K562 (cell line): ENCODE results near the gene ZSCAN32. TPM values are rescaled to one million over a fixed set of nuclear protein-coding genes. Genes with fewer than 3 reads are reported as not detected.

Source experiments
- ATAC-seq: fragments of 200-7000 bp; cut with Tn5 transposase; 3 replicates; pipeline ENCODE4 v1.9.1; 2020; ENCODE audit warnings: moderate library complexity
- BruUV-seq: library from RNA; stranded (reverse); fragments of 400-500 nt; replicated peaks from 2 replicates; lab custom pipeline; 2021; lab: Mats Ljungman, UMichigan
- CTCF ChIA-PET: fragments of 300-600 bp; formaldehyde crosslinking; extraction: SDS; loops from one replicate; lab custom pipeline; 2021; ENCODE audit warnings: low intra/inter-chr PET ratio; lab: Yijun Ruan, JAX
- POLR2A ChIA-PET: fragments of 300-600, 350-650 bp; sonication (Branson Sonifier 250); formaldehyde crosslinking; extraction: SDS; loops from one replicate; lab custom pipeline; 2021; ENCODE audit warnings: antibody characterized with exemption, inconsistent platforms; lab: Yijun Ruan, JAX
- DNase-seq, 4 experiments: peaks; one replicate each; pipeline versions ENCODE4 v3.0.0 to v3.0.0-alpha.2; 2011 to 2018; ENCODE audit warnings: low spot score in 3 of 4, mixed read lengths in 3 of 4; ENCODE audit errors: extremely low read depth in 1 of 4
- FAIRE-seq: peaks from 2 replicates; lab custom pipeline; 2011; peaks lifted over from hg19 to GRCh38; lab: Jason Lieb, UNC
- H2AFZ ChIP-seq: 2 replicates; pipeline ENCODE4 v1.6.0; 2011; ENCODE audit warnings: low read depth, low read length, control low read depth, inconsistent platforms
- H3K27ac ChIP-seq: fragments of 200-600 bp; 3 replicates; pipeline ENCODE4 v1.8.0; 2011; ENCODE audit warnings: low read depth, mild to moderate bottlenecking, control low read depth, inconsistent platforms, low read length, moderate library complexity, mixed read lengths; ENCODE audit errors: extremely low read depth
- H3K27me3 ChIP-seq, 2 experiments: fragments of 300-600 bp in 1 of 2; 2 replicates in 1 of 2; 3 replicates in 1 of 2; pipeline versions ENCODE4 v1.6.0 to v1.8.0; 2011; ENCODE audit warnings: inconsistent platforms in 2 of 2, low read length in 2 of 2, mild to moderate bottlenecking in 1 of 2, mixed read lengths in 1 of 2, moderate library complexity in 1 of 2; ENCODE audit not compliant: control insufficient read depth in 2 of 2, insufficient read depth in 2 of 2
- H3K36me3 ChIP-seq: fragments of 300-600 bp; 3 replicates; pipeline ENCODE4 v1.8.0; 2011; ENCODE audit warnings: mild to moderate bottlenecking, low read length, inconsistent platforms; ENCODE audit not compliant: control insufficient read depth, insufficient read depth
- H3K4me1 ChIP-seq, 2 experiments: fragments of 200-600 bp in 1 of 2; replicated peaks in 1 of 2; 2 replicates in 1 of 2; 3 replicates in 1 of 2; pipeline versions ENCODE4 v1.5.1 to v1.8.0; 2011; ENCODE audit warnings: inconsistent platforms in 2 of 2, low read length in 2 of 2, mild to moderate bottlenecking in 1 of 2, mixed read lengths in 1 of 2, moderate library complexity in 1 of 2; ENCODE audit not compliant: control insufficient read depth in 2 of 2, insufficient read depth in 2 of 2
- H3K4me2 ChIP-seq: 2 replicates; pipeline ENCODE4 v1.6.1; 2011; ENCODE audit warnings: low read length, control low read depth, inconsistent platforms, mixed read lengths; ENCODE audit not compliant: insufficient read depth
- H3K4me3 ChIP-seq: fragments of 200-600 bp; sonication (generic), shearing (Covaris generic); 2 replicates; pipeline ENCODE4 v1.5.1; 2016; ENCODE audit warnings: control low read depth, inconsistent platforms
- H3K79me2 ChIP-seq: fragments of 200-600 bp; 3 replicates; pipeline ENCODE4 v1.8.0; 2011; ENCODE audit warnings: low read length, inconsistent platforms; ENCODE audit not compliant: control insufficient read depth, insufficient read depth
- H3K9ac ChIP-seq, 2 experiments: 2 replicates each; pipeline versions ENCODE4 v1.6.0 to v1.6.1; 2011; ENCODE audit warnings: low read depth in 2 of 2, low read length in 2 of 2, control low read depth in 1 of 2, inconsistent platforms in 1 of 2, mild to moderate bottlenecking in 1 of 2, mixed read lengths in 1 of 2; ENCODE audit not compliant: insufficient read depth in 1 of 2
- H3K9me1 ChIP-seq: one replicate; pipeline ENCODE4 v1.6.0; 2011; ENCODE audit warnings: inconsistent platforms, mild to moderate bottlenecking, low read length, moderate library complexity; ENCODE audit not compliant: control insufficient read depth, insufficient read depth
- H3K9me3 ChIP-seq: replicated peaks from 2 replicates; pipeline ENCODE4 v1.5.1; 2011; ENCODE audit warnings: low read depth, low read length, inconsistent platforms; ENCODE audit not compliant: control insufficient read depth, insufficient read depth
- H4K20me1 ChIP-seq: replicated peaks from 2 replicates; pipeline ENCODE4 v1.6.1; 2011; ENCODE audit warnings: low read length, inconsistent platforms, mixed read lengths; ENCODE audit not compliant: control insufficient read depth, insufficient read depth
- ATF4 ChIP-seq: fragments of 450-650 bp; formaldehyde crosslinking; IDR thresholded peaks from 2 replicates; pipeline ENCODE4 v1.4.0; 2022; ENCODE audit warnings: mild to moderate bottlenecking, moderate library complexity
- CBFA2T3 ChIP-seq: fragments of 450-650 bp; IDR thresholded peaks from 2 replicates; pipeline ENCODE4 v1.6.1; 2017
- CBFB ChIP-seq: sonication (generic); formaldehyde crosslinking; IDR thresholded peaks from 2 replicates; pipeline ENCODE4 v1.4.0; 2020; ENCODE audit warnings: mild to moderate bottlenecking, missing genetic modification reagents
- CTBP1 ChIP-seq: fragments of 450-650 bp; IDR thresholded peaks from 2 replicates; pipeline ENCODE4 v1.6.1; 2016; ENCODE audit warnings: borderline replicate concordance
- HMGN3 ChIP-seq: IDR thresholded peaks from 2 replicates; pipeline ENCODE4 v1.6.1; 2011; ENCODE audit warnings: borderline replicate concordance, low read depth, mild to moderate bottlenecking, mixed read lengths, low read length; ENCODE audit not compliant: insufficient read length; ENCODE audit errors: extremely low read depth
- JUN ChIP-seq, 2 experiments: sonication (generic) in 1 of 2; formaldehyde crosslinking in 1 of 2; IDR thresholded peaks; 2 replicates each; pipeline versions ENCODE4 v1.6.1 to v1.8.0; 2012 to 2022; ENCODE audit warnings: borderline replicate concordance in 2 of 2, mild to moderate bottlenecking in 2 of 2, improper control_type of control experiment in 1 of 2, low read depth in 1 of 2, low read length in 1 of 2, missing genetic modification reagents in 1 of 2
- LEF1 ChIP-seq: fragments of 450-650 bp; IDR thresholded peaks from 2 replicates; pipeline ENCODE4 v1.6.1; 2016; ENCODE audit warnings: mild to moderate bottlenecking
- MECOM ChIP-seq: fragments of 250-450 bp; sonication (Bioruptor Pico); IDR thresholded peaks from 2 replicates; pipeline ENCODE4 v1.8.0; 2022; ENCODE audit warnings: inconsistent platforms
- NEUROD1 ChIP-seq: fragments of 150-350 bp; IDR thresholded peaks from 2 replicates; pipeline ENCODE4 v1.6.1; 2014; ENCODE audit warnings: borderline replicate concordance, low read length, low read depth; ENCODE audit not compliant: partially characterized antibody
- PRMT5 ChIP-seq: sonication (generic); formaldehyde crosslinking; IDR thresholded peaks from 2 replicates; pipeline ENCODE4 v1.5.0; 2020; ENCODE audit warnings: missing genetic modification reagents
- SMAD1 ChIP-seq: fragments of 150-350 bp; IDR thresholded peaks from 2 replicates; pipeline ENCODE4 v1.6.1; 2014; ENCODE audit warnings: low read length, low read depth; ENCODE audit not compliant: partially characterized antibody
- TAL1 ChIP-seq: fragments of 450-650 bp; IDR thresholded peaks from 2 replicates; pipeline ENCODE4 v1.6.1; 2016; ENCODE audit warnings: mild to moderate bottlenecking
- TEAD2 ChIP-seq: fragments of 450-650 bp; IDR thresholded peaks from 2 replicates; pipeline ENCODE4 v1.6.1; 2016; ENCODE audit warnings: missing genetic modification characterization, control low read depth, missing compliant biosample characterization
- ZBTB1 ChIP-seq: sonication (generic); formaldehyde crosslinking; IDR thresholded peaks from 2 replicates; pipeline ENCODE4 v1.8.1; 2023; ENCODE audit warnings: missing genetic modification reagents, low read depth, mild to moderate bottlenecking, borderline replicate concordance
- ZFX ChIP-seq: sonication (generic); formaldehyde crosslinking; IDR thresholded peaks from 2 replicates; pipeline ENCODE4 v1.8.0; 2022; ENCODE audit warnings: mild to moderate bottlenecking, missing genetic modification reagents, moderate library complexity
- ZNF143 ChIP-seq: sonication (generic); formaldehyde crosslinking; IDR thresholded peaks from 2 replicates; pipeline ENCODE4 v1.9.0; 2022; ENCODE audit warnings: mild to moderate bottlenecking, missing genetic modification reagents
- ZNF263 ChIP-seq: sonication (generic); formaldehyde crosslinking; IDR thresholded peaks from 2 replicates; pipeline ENCODE4 v1.8.0; 2022; ENCODE audit warnings: mild to moderate bottlenecking, missing genetic modification reagents, borderline replicate concordance
- ZNF589 ChIP-seq: fragments of 200-800 bp; sonication (Bioruptor generic); IDR thresholded peaks from 2 replicates; pipeline ENCODE4 v1.6.1; 2016; ENCODE audit warnings: low read depth, missing genetic modification characterization, missing compliant biosample characterization
- WGBS: fragments of 100-300 bp; shearing (Covaris generic); methylation state at CpG from one replicate; pipeline ENCODE4 v1.1.6; 2016; ENCODE audit warnings: low coverage, mixed read lengths; ENCODE audit not compliant: insufficient coverage; ENCODE audit errors: missing lambda C conversion rate; 5-methylcytosine and 5-hydroxymethylcytosine counted together
- in situ Hi-C: fragments of 300-500 bp; cut with MboI; formaldehyde crosslinking; loops from 4 replicates; pipeline ENCODE4 v1.15.0; 2018; ENCODE audit warnings: inconsistent platforms, mixed read lengths
- intact Hi-C: fragments of 100-400 bp; cut with micrococcal nuclease; formaldehyde crosslinking; loops from 2 replicates; pipeline ENCODE4 v1.14.2; 2022
- polyA plus RNA-seq, 8 experiments: library from polyadenylated mRNA; depleted of rRNA in 4 of 8; stranded (reverse) in 5 of 8; unstranded in 3 of 8; fragments of >200 nt; fragmentation: Nextera tagmentation in 2 of 8; fragmentation: Illumina TruSeq in 1 of 8; extraction: Ambion mirVana in 2 of 8; extraction: Trizol in 1 of 8; gene quantifications; 2 replicates each; pipeline versions ENCODE4 v1.2.1 to v1.2.3, GENCODE V29; 2011 to 2014; ENCODE audit warnings: inconsistent platforms in 1 of 8, missing spikeins in 1 of 8
- total RNA-seq, 7 experiments: library from RNA; depleted of rRNA in 6 of 7; stranded (reverse); fragments of >200 nt in 6 of 7; fragmentation: Illumina TruSeq in 2 of 7; extraction: Trizol in 2 of 7; gene quantifications; 2 replicates each; pipeline versions ENCODE4 v1.2.1 to v1.2.3, GENCODE V29; 2011 to 2021; ENCODE audit warnings: low replicate concordance in 1 of 7
- TF ChIP-seq, protein P1 (sequence below): fragments of 250-450 bp; sonication (Bioruptor Pico); IDR thresholded peaks from 2 replicates; pipeline ENCODE4 v1.4.0; 2020; ENCODE audit warnings: mild to moderate bottlenecking, moderate library complexity, borderline replicate concordance

The ZSCAN32 gene
- total and polyA plus RNA-seq, 9 of the 15 experiments (the other 6 are each of a cell fraction or from before 2014, with no cell fraction given): 16.0 to 29.4 (median 19.2) TPM

DNA sequence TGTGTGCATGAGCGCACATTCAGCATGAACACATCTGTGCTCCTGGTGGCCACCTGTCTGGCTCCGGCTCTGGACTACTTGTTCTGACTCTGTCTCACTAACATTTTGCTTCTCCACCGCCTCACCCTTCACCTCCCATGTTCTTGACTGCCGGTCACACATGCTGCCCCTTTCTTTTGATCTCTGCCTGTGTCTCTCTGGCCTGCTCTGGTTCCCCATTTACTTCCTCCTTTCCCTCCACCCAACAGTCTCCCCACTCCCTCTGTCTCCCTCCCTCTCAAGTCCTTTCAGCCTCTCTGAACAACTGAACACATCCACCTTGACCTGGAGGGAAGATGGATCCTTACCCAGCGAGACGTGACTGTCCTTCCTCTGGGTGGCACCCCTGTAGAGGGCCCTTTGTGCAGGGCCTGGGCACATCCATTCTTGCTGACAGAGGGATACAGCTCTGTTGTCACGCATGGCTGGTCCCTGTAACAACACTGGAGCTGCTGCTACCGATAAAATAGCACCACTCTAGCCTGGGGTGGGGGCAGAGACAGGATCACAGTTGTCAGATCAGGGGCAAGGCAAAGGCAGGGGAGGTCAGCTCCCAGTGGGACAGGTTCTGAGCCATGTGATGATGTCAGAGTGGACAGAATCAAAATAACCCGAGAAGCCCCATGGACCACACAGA, 11.0 kb downstream of the ZSCAN32 start:
- Histone ChIP-seq H3K27me3 (no peaks in the 10 kb centered on the region), H3K9me3 (peaks cover 20% of the 10 kb centered on the region), H3K4me3 (no peak overlapping the region), H2AFZ (no peak overlapping the region), H3K9me1 (no peaks in the 10 kb centered on the region), H4K20me1 (no peaks in the 10 kb centered on the region), H3K27ac (peak overlapping the region; percentile 73), H3K4me2 (peak overlapping the region; percentile 70), H3K9ac (peak overlapping the region in 1 of 2 experiments; percentile 70; a peak in 1 of 4 replicates), H3K4me1 (peaks cover 22 to 27% of the 10 kb centered on the region in 2 experiments), H3K36me3 (peaks cover 69% of the 10 kb centered on the region), H3K79me2 (peaks cover 36% of the 10 kb centered on the region)
- DNase-seq (peak in 2 of 4 experiments; percentile 32 to 41), FAIRE-seq (no peak), ATAC-seq (peak; percentile 65)
- ChIA-PET POLR2A (interaction anchor here (1.0 kb wide), 1 partner anchor 12 kb away, joined by 6 read pairs; the partner anchor contains the start of genes ZNF174 and ZSCAN32), CTCF (no interaction called here)
- intact Hi-C loops (no loop called here), in situ Hi-C loops (no loop called here)
- 40% methylated on average over 9 of the region's 9 CpGs for WGBS
- BruUV-seq: no TSS peak
- 0 out of 2 replicates have a peak, but pooled peaks have one; percentile 29 for TF ChIP-seq LEF1
- TF ChIP-seq SMAD1: no peak
- no peak for TF ChIP-seq ZNF143
- 0 out of 2 replicates have a peak, but pooled peaks have one; percentile 29 for TF ChIP-seq ZFX
- no peak for TF ChIP-seq ZNF589 (CRISPR knock-in tag)
- TF ChIP-seq MECOM: no peak
- TF ChIP-seq NEUROD1: no peak
- 0 out of 2 replicates have a peak, but pooled peaks have one; percentile 11 for TF ChIP-seq TAL1
- TF ChIP-seq CBFA2T3: peak; percentile 29; the same call in 1 of the 2 replicates
- peak; percentile 53; the same call in 1 of the 2 replicates for TF ChIP-seq CTBP1
- TF ChIP-seq ZBTB1: no peak
- no peak for TF ChIP-seq PRMT5 (CRISPR knock-in tag)
- TF ChIP-seq, protein P1, sequence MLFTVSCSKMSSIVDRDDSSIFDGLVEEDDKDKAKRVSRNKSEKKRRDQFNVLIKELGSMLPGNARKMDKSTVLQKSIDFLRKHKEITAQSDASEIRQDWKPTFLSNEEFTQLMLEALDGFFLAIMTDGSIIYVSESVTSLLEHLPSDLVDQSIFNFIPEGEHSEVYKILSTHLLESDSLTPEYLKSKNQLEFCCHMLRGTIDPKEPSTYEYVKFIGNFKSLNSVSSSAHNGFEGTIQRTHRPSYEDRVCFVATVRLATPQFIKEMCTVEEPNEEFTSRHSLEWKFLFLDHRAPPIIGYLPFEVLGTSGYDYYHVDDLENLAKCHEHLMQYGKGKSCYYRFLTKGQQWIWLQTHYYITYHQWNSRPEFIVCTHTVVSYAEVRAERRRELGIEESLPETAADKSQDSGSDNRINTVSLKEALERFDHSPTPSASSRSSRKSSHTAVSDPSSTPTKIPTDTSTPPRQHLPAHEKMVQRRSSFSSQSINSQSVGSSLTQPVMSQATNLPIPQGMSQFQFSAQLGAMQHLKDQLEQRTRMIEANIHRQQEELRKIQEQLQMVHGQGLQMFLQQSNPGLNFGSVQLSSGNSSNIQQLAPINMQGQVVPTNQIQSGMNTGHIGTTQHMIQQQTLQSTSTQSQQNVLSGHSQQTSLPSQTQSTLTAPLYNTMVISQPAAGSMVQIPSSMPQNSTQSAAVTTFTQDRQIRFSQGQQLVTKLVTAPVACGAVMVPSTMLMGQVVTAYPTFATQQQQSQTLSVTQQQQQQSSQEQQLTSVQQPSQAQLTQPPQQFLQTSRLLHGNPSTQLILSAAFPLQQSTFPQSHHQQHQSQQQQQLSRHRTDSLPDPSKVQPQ (CRISPR knock-in tag): no peak
- TF ChIP-seq JUN (IDR thresholded peaks at IDR 0.05; ENCODE audit: borderline replicate concordance, low read depth, low read length): no peak
- TF ChIP-seq JUN (CRISPR knock-in tag; IDR thresholded peaks at IDR 0.05; ENCODE audit: borderline replicate concordance): no peak
- no peak for TF ChIP-seq ATF4 (CRISPR knock-in tag)
- no peak for TF ChIP-seq CBFB
- no peak for TF ChIP-seq HMGN3
- TF ChIP-seq ZNF263 (CRISPR knock-in tag): 0 out of 2 replicates have a peak, but pooled peaks have one; percentile 20
- TF ChIP-seq TEAD2 (tag): no peak
